Activated gamma-delta T cell treated with Interleukin-2 at 50 U/mL for 16 hours (primary cell): ENCODE results near the gene LRRC8D.

ENCODE experiments used
- DNase-seq: peaks from one replicate; pipeline ENCODE4 v3.0.0-alpha.2; 2020

LRRC8D gene

GRCh38 chr1:89898150-89898549, 77.3 kb downstream of the LRRC8D start:
- no peak for DNase-seq

- DNase-seq, result no peak
These were observed 78.1 kb downstream of the LRRC8D start for GRCh38 chr1:89898695-89899470.

GRCh38 chr1:89900323-89900722, 79.5 kb downstream of the LRRC8D start:
- no peak for DNase-seq

GRCh38 chr1:89900791-89901708, 80.2 kb downstream of the LRRC8D start:
- no peak for DNase-seq

- DNase-seq, result no peak
These were observed 81.3 kb downstream of the LRRC8D start for GRCh38 chr1:89901957-89902669.

GRCh38 chr1:89903550-89903949, 82.7 kb downstream of the LRRC8D start:
- no peak for DNase-seq

- no peak for DNase-seq
These were observed 83.6 kb downstream of the LRRC8D start for GRCh38 chr1:89904219-89904980.

GRCh38 chr1:89905395-89906058, 84.7 kb downstream of the LRRC8D start:
- no peak for DNase-seq

GRCh38 chr1:89906088-89906487, 85.3 kb downstream of the LRRC8D start:
- DNase-seq, result no peak

- no peak for DNase-seq
These were observed 86.9 kb downstream of the LRRC8D start for GRCh38 chr1:89907727-89908212.

- no peak for DNase-seq
These were observed 87.4 kb downstream of the LRRC8D start for GRCh38 chr1:89908273-89908671.

GRCh38 chr1:89908672-89909436, 88.0 kb downstream of the LRRC8D start:
- no peak for DNase-seq

GRCh38 chr1:89910268-89910667, 89.4 kb downstream of the LRRC8D start:
- DNase-seq, result no peak

GRCh38 chr1:89910780-89911179, 89.9 kb downstream of the LRRC8D start:
- no peak for DNase-seq

- DNase-seq, result no peak
These were observed 90.6 kb downstream of the LRRC8D start for GRCh38 chr1:89911191-89911991.

GRCh38 chr1:89912073-89912472, 91.2 kb downstream of the LRRC8D start:
- no peak for DNase-seq

- DNase-seq, result no peak
These were observed 92.7 kb downstream of the LRRC8D start for GRCh38 chr1:89913353-89914095.

- DNase-seq, result no peak
These were observed 96.5 kb downstream of the LRRC8D start for GRCh38 chr1:89917353-89917752.

- no peak for DNase-seq
These were observed 97.4 kb downstream of the LRRC8D start for GRCh38 chr1:89918127-89918793.
